HCT116 (cell line): ENCODE measurements around the gene NR2E1.

Experiments used
- EGR1 ChIP-seq: IDR thresholded peaks from 2 replicates; pipeline ENCODE4 v1.6.1; 2012; ENCODE audit warnings: low read depth
- POLR2A ChIP-seq: IDR thresholded peaks from 2 replicates; pipeline ENCODE4 v1.7.0; 2011; ENCODE audit warnings: borderline replicate concordance; ENCODE audit not compliant: insufficient read depth, insufficient read length; ENCODE audit errors: extremely low read depth
- POLR2AphosphoS5 ChIP-seq: IDR thresholded peaks from 2 replicates; pipeline ENCODE4 v1.6.1; 2011; ENCODE audit warnings: mild to moderate bottlenecking, low read depth, low read length, moderate library complexity
- ZNF274 ChIP-seq: fragments of 200-500 bp; sonication (Bioruptor generic); IDR thresholded peaks from 2 replicates; pipeline ENCODE4 v1.6.1; 2014; ENCODE audit warnings: mild to moderate bottlenecking, low read depth, low read length, inconsistent platforms
- TF ChIP-seq, protein P1 (sequence below), 3 experiments: fragments of 200-600 bp in 1 of 3; sonication (generic) in 1 of 3; IDR thresholded peaks in 2 of 3; conservative IDR thresholded peaks in 1 of 3; 2 replicates each; pipeline ENCODE4 v1.5.1; 2012 to 2017; ENCODE audit warnings: low read depth in 2 of 3, low read length in 2 of 3, antibody characterized with exemption in 1 of 3, borderline replicate concordance in 1 of 3, control low read depth in 1 of 3, mild to moderate bottlenecking in 1 of 3, mixed read lengths in 1 of 3, mixed run types in 1 of 3, moderate library complexity in 1 of 3; ENCODE audit not compliant: insufficient read depth in 1 of 3
- TF ChIP-seq, protein P2 (sequence below): IDR thresholded peaks from 2 replicates; pipeline ENCODE4 v1.6.1; 2012; ENCODE audit warnings: low read depth

DNA sequence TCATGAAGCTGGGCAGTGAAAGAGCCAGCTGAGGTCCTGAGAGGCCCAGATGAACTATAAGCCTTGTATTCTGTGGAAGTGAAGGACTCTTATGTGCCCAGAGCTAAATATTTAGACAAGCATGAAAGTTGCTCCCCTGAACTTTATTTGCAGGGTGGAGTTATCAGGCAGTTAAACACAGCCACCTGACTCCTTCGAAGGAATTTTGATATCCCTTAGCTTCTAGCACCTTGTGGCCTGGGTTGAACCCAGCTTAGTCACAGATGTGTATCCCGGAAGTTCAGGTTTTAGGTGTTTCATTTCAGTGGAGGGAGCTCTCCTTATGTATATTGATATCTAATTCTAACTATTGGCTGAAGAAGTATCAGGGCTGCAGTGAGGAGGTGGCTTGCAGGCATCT lies 20.4 kb downstream of the NR2E1 start:
- TF ChIP-seq POLR2A (no peak), EGR1 (no peak), ZNF274 (no peak), POLR2AphosphoS5 (no peak)
- TF ChIP-seq, protein P1, sequence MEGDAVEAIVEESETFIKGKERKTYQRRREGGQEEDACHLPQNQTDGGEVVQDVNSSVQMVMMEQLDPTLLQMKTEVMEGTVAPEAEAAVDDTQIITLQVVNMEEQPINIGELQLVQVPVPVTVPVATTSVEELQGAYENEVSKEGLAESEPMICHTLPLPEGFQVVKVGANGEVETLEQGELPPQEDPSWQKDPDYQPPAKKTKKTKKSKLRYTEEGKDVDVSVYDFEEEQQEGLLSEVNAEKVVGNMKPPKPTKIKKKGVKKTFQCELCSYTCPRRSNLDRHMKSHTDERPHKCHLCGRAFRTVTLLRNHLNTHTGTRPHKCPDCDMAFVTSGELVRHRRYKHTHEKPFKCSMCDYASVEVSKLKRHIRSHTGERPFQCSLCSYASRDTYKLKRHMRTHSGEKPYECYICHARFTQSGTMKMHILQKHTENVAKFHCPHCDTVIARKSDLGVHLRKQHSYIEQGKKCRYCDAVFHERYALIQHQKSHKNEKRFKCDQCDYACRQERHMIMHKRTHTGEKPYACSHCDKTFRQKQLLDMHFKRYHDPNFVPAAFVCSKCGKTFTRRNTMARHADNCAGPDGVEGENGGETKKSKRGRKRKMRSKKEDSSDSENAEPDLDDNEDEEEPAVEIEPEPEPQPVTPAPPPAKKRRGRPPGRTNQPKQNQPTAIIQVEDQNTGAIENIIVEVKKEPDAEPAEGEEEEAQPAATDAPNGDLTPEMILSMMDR (IDR thresholded peaks at IDR 0.05 in 2 of 3, conservative IDR thresholded peaks at IDR 0.05 in 1 of 3; ENCODE audit: borderline replicate concordance in 1 of 3, insufficient read depth in 1 of 3, low read depth in 2 of 3, low read length in 2 of 3) = no peak
- TF ChIP-seq, protein P2, sequence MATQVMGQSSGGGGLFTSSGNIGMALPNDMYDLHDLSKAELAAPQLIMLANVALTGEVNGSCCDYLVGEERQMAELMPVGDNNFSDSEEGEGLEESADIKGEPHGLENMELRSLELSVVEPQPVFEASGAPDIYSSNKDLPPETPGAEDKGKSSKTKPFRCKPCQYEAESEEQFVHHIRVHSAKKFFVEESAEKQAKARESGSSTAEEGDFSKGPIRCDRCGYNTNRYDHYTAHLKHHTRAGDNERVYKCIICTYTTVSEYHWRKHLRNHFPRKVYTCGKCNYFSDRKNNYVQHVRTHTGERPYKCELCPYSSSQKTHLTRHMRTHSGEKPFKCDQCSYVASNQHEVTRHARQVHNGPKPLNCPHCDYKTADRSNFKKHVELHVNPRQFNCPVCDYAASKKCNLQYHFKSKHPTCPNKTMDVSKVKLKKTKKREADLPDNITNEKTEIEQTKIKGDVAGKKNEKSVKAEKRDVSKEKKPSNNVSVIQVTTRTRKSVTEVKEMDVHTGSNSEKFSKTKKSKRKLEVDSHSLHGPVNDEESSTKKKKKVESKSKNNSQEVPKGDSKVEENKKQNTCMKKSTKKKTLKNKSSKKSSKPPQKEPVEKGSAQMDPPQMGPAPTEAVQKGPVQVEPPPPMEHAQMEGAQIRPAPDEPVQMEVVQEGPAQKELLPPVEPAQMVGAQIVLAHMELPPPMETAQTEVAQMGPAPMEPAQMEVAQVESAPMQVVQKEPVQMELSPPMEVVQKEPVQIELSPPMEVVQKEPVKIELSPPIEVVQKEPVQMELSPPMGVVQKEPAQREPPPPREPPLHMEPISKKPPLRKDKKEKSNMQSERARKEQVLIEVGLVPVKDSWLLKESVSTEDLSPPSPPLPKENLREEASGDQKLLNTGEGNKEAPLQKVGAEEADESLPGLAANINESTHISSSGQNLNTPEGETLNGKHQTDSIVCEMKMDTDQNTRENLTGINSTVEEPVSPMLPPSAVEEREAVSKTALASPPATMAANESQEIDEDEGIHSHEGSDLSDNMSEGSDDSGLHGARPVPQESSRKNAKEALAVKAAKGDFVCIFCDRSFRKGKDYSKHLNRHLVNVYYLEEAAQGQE = no peak
